Neural cell (in vitro differentiated cells): ENCODE measurements around the gene PHETA2.

Experiments used
- EZH2 ChIP-seq: fragments of 200-600, 300-800 bp; shearing (Covaris generic), sonication (generic); IDR thresholded peaks from 2 replicates; pipeline ENCODE4 v1.6.1; 2014; ENCODE audit warnings: antibody characterized with exemption, low read length, borderline replicate concordance, mild to moderate bottlenecking; ENCODE audit not compliant: insufficient read depth, poor library complexity, severe bottlenecking
- TF ChIP-seq, protein P1 (sequence below): fragments of 450-650 bp; IDR thresholded peaks from 2 replicates; pipeline ENCODE4 v1.5.1; 2014; ENCODE audit warnings: antibody characterized with exemption, mild to moderate bottlenecking, moderate library complexity; ENCODE audit not compliant: poor library complexity, severe bottlenecking

GRCh38 chr22:42072606-42073330 is 1.3 kb upstream of the PHETA2 start:
- TF ChIP-seq EZH2 = no peak
- TF ChIP-seq, protein P1, sequence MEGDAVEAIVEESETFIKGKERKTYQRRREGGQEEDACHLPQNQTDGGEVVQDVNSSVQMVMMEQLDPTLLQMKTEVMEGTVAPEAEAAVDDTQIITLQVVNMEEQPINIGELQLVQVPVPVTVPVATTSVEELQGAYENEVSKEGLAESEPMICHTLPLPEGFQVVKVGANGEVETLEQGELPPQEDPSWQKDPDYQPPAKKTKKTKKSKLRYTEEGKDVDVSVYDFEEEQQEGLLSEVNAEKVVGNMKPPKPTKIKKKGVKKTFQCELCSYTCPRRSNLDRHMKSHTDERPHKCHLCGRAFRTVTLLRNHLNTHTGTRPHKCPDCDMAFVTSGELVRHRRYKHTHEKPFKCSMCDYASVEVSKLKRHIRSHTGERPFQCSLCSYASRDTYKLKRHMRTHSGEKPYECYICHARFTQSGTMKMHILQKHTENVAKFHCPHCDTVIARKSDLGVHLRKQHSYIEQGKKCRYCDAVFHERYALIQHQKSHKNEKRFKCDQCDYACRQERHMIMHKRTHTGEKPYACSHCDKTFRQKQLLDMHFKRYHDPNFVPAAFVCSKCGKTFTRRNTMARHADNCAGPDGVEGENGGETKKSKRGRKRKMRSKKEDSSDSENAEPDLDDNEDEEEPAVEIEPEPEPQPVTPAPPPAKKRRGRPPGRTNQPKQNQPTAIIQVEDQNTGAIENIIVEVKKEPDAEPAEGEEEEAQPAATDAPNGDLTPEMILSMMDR = no peak
